DND-41 (cell line): Measurements from ENCODE around the gene PIKFYVE.

ENCODE experiments used
- ATAC-seq: fragments of 200-7000 bp; cut with Tn5 transposase; 3 replicates; pipeline ENCODE4 v1.9.1; 2021; ENCODE audit warnings: low read depth; ENCODE audit not compliant: insufficient read depth
- DNase-seq: peaks from one replicate; pipeline ENCODE4 v3.0.0-alpha.2; 2020
- H2AFZ ChIP-seq: 2 replicates; pipeline ENCODE4 v1.6.0; 2012; ENCODE audit warnings: low read depth, low read length
- H3K27ac ChIP-seq: 2 replicates; pipeline ENCODE4 v1.5.1; 2012; ENCODE audit warnings: low read length, inconsistent platforms
- H3K27me3 ChIP-seq: fragments of 200-600 bp; sonication (generic); 2 replicates; pipeline ENCODE4 v1.6.0; 2012; ENCODE audit warnings: low read length, mild to moderate bottlenecking, inconsistent platforms; ENCODE audit not compliant: insufficient read depth, poor library complexity
- H3K36me3 ChIP-seq: 2 replicates; pipeline ENCODE4 v1.5.1; 2012; ENCODE audit warnings: low read length, inconsistent platforms; ENCODE audit not compliant: insufficient read depth
- H3K4me1 ChIP-seq: 2 replicates; pipeline ENCODE4 v1.5.1; 2012; ENCODE audit warnings: mild to moderate bottlenecking, low read length; ENCODE audit not compliant: insufficient read depth
- H3K4me2 ChIP-seq: 2 replicates; pipeline ENCODE4 v1.6.0; 2012; ENCODE audit warnings: mild to moderate bottlenecking, moderate library complexity, low read length, inconsistent platforms; ENCODE audit not compliant: insufficient read depth
- H3K4me3 ChIP-seq, 2 experiments: fragments of 200-600 bp in 1 of 2; shearing (Covaris generic) in 1 of 2; 2 replicates each; pipeline ENCODE4 v1.5.1; 2012 to 2016; ENCODE audit warnings: inconsistent platforms in 2 of 2, low read length in 2 of 2, mild to moderate bottlenecking in 2 of 2, low read depth in 1 of 2, moderate library complexity in 1 of 2
- H3K79me2 ChIP-seq: 2 replicates; pipeline ENCODE4 v1.6.0; 2012; ENCODE audit warnings: low read length, inconsistent platforms; ENCODE audit not compliant: insufficient read depth
- H3K9ac ChIP-seq: 2 replicates; pipeline ENCODE4 v1.6.0; 2012; ENCODE audit warnings: low read depth, mild to moderate bottlenecking, inconsistent platforms, low read length, moderate library complexity
- H3K9me3 ChIP-seq: 2 replicates; pipeline ENCODE4 v1.5.1; 2012; ENCODE audit warnings: low read length, moderate library complexity, mild to moderate bottlenecking, inconsistent platforms; ENCODE audit not compliant: insufficient read depth, severe bottlenecking
- H4K20me1 ChIP-seq: 2 replicates; pipeline ENCODE4 v1.6.0; 2012; ENCODE audit warnings: low read length; ENCODE audit not compliant: insufficient read depth
- CTCF ChIP-seq: IDR thresholded peaks from 2 replicates; pipeline ENCODE4 v1.5.1; 2012; ENCODE audit warnings: borderline replicate concordance, low read length, moderate library complexity, mild to moderate bottlenecking; ENCODE audit not compliant: poor library complexity, severe bottlenecking; ENCODE audit errors: extremely low read depth
- EZH2 ChIP-seq: IDR thresholded peaks from 3 replicates; pipeline ENCODE4 v1.6.1; 2012; ENCODE audit warnings: borderline replicate concordance, low read depth, mild to moderate bottlenecking, moderate library complexity, low read length, inconsistent platforms; ENCODE audit not compliant: severe bottlenecking

PIKFYVE gene

GRCh38 chr2:208240619-208241209, 25.3 kb upstream of the PIKFYVE start:
- ATAC-seq, result no peak
- no peaks in the 10 kb centered on the region for H3K27me3 ChIP-seq

GRCh38 chr2:208244422-208244821, 21.6 kb upstream of the PIKFYVE start:
- no peak overlapping the region for H3K9ac ChIP-seq
- H3K9me3 ChIP-seq, result no peaks in the 10 kb centered on the region
- H4K20me1 ChIP-seq, result no peaks in the 10 kb centered on the region
- no peak overlapping the region for H3K4me3 ChIP-seq
- no peaks in the 10 kb centered on the region for H3K4me1 ChIP-seq
- peaks cover 90% of the 10 kb centered on the region for H3K36me3 ChIP-seq
- ATAC-seq, result no peak
- no peaks in the 10 kb centered on the region for H3K27me3 ChIP-seq
- H3K27ac ChIP-seq, result no peak overlapping the region
- no peak overlapping the region for H3K4me2 ChIP-seq
- TF ChIP-seq EZH2 (no peak), CTCF (no peak)
- no peak for DNase-seq
- no peaks in the 10 kb centered on the region for H3K79me2 ChIP-seq
- no peak overlapping the region for H2AFZ ChIP-seq

More at GRCh38 chr2:208240619-208241209, 25.3 kb upstream of the PIKFYVE start:
- Histone ChIP-seq H3K4me3 (no peak overlapping the region), H3K27ac (no peak overlapping the region), H3K9me3 (no peaks in the 10 kb centered on the region), H3K36me3 (peaks cover 76% of the 10 kb centered on the region), H4K20me1 (no peaks in the 10 kb centered on the region), H3K9ac (no peak overlapping the region), H3K79me2 (no peaks in the 10 kb centered on the region), H3K4me2 (no peak overlapping the region), H2AFZ (no peak overlapping the region), H3K4me1 (no peaks in the 10 kb centered on the region)
- no peak for DNase-seq
- TF ChIP-seq CTCF (no peak), EZH2 (no peak)

GRCh38 chr2:208245746-208246145, 20.3 kb upstream of the PIKFYVE start:
- H3K9me3 ChIP-seq, result no peaks in the 10 kb centered on the region
- no peak for TF ChIP-seq CTCF
- TF ChIP-seq EZH2, result no peak
- no peaks in the 10 kb centered on the region for H3K4me1 ChIP-seq
- H3K27me3 ChIP-seq, result no peaks in the 10 kb centered on the region
- ATAC-seq, result no peak
- H3K36me3 ChIP-seq, result peaks cover 91% of the 10 kb centered on the region
- no peak overlapping the region for H3K4me3 ChIP-seq
- H3K9ac ChIP-seq, result no peak overlapping the region
- no peak overlapping the region for H3K27ac ChIP-seq
- no peaks in the 10 kb centered on the region for H3K79me2 ChIP-seq
- no peak for DNase-seq
- no peak overlapping the region for H3K4me2 ChIP-seq
- H4K20me1 ChIP-seq, result no peaks in the 10 kb centered on the region
- H2AFZ ChIP-seq, result no peak overlapping the region
